Body of pancreas (tissue), 4 donors: ENCODE data around the gene EPM2AIP1.

Source experiments
- POLR2A ChIP-seq, 3 donors: fragments of 450-650 bp; IDR thresholded peaks; one replicate each; pipeline ENCODE4 v1.6.1; 2016; ENCODE audit warnings: antibody characterized with exemption in 3 of 3, mild to moderate bottlenecking in 2 of 3
- TF ChIP-seq, protein P1 (sequence below), 7 experiments: fragments of 450-650 bp in 4 of 7; fragments of 200-600 bp in 3 of 7; sonication (generic) in 3 of 7; IDR thresholded peaks; one replicate each; pipeline ENCODE4 v1.5.1; 2016 to 2019; ENCODE audit warnings: antibody characterized with exemption in 7 of 7

- TF ChIP-seq, protein P1, sequence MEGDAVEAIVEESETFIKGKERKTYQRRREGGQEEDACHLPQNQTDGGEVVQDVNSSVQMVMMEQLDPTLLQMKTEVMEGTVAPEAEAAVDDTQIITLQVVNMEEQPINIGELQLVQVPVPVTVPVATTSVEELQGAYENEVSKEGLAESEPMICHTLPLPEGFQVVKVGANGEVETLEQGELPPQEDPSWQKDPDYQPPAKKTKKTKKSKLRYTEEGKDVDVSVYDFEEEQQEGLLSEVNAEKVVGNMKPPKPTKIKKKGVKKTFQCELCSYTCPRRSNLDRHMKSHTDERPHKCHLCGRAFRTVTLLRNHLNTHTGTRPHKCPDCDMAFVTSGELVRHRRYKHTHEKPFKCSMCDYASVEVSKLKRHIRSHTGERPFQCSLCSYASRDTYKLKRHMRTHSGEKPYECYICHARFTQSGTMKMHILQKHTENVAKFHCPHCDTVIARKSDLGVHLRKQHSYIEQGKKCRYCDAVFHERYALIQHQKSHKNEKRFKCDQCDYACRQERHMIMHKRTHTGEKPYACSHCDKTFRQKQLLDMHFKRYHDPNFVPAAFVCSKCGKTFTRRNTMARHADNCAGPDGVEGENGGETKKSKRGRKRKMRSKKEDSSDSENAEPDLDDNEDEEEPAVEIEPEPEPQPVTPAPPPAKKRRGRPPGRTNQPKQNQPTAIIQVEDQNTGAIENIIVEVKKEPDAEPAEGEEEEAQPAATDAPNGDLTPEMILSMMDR (IDR thresholded peaks at IDR 0.05) = no peak
- TF ChIP-seq POLR2A (IDR thresholded peaks at IDR 0.05) = no peak
These were observed 24.8 kb upstream of the EPM2AIP1 start for GRCh38 chr3:37017683-37018082.
